Stimulated activated CD4-positive, alpha-beta T cell treated with anti-CD3 and anti-CD28 coated beads, Interleukin-15, amount 100 ng/mL, for 24 hours (primary cell): ENCODE measurements around the gene PILRA.
"Not testable (repeated sequence)": the region's sequence is repeated elsewhere in the genome, so short reads cannot be mapped to it uniquely, and the experiment has no call there.

Source experiments
- DNase-seq: peaks from one replicate; pipeline ENCODE4 v3.0.0-alpha.2; 2020

PILRA gene

DNA sequence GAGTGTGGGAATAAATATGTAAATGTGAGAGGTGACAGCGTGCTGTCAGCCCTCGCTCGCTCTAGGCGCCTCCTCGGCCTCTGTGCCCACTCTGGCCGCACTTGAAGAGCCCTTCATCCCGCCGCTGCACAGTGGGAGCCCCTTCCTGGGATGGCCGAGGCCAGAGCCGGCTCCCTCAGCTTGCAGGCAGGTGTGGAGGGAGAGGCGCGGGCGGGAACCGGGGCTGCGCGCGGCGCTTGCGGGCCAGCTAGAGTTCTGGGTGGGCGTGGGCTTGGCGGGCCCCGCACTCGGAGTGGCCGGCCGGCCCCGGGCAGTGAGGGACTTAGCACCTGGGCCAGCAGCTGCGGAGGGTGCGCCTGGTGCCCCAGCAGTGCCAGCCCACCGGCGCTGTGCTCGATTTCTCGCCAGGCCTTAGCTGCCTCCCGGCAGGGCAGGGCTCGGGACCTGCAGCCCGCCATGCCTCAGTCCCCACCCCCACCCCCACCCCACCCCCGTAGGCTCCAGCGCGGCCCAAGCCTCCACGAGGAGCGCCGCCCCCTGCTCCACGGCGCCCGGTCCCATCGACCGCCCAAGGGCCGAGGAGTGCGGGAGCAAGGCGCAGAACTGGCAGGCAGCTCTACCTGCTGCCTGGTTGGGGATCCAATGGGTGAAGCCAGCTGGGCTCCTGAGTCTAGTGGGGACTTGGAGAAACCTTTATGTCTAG, 8.4 kb downstream of the PILRA start:
- DNase-seq: not testable (repeated sequence)

DNA sequence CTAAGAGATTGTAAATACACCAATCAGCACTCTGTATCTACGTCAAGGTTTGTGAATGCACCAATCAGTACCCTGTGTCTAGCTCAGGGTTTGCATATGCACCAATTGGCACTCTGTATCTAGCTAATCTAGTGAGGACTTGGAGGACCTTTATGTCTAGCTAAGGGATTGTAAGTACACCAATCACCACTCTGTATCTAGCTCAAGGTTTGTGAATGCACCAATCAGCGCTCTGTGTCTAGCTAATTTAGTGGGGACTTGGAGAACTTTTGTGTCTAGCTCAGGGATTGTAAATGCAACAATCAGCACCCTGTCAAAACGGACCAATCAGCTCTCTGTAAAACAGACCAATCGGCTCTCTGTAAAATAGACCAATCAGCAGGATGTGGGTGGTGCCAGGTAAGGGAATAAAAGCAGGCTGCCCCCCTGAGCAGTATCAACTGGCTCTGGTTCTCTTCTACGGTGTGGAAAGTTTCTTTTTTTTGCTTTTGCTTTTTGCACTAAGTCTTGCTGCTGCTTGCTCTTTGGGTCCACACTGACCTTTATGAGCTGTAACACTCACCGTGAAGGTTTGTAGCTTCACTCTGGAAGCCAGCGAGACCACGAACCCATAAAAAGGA, 9.1 kb downstream of the PILRA start:
- DNase-seq: not testable (repeated sequence)

DNA sequence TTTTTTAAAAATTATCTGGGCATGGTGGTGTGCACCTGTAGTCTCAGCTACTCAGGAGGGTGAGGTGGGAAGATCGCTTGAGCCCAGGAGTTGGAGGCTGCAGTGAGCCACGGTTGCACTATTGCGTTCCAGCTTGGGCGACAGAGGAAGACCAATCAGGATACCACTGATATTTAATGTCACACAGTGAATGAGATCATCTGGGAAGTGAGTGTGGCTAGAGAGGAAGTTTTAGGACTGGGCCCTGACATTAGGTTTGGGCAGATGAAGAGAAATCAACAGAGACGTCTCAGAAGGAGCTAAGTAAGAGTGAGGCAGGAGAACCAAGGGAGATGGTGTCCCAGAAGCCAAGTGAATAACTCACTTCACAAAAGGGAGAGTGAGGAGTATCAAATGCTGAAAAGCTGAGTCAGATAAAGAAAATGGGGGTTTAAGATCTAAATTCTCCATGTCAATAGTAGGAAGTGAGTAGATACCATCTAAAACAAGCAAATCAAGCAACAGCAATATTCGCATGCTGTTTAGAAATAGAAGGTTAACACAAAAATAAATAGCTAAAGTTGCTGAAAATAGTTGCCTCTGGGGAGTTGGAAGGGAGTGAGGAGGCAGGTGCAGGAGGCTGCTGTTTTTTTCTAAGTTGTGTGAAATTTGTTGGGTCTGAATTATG, 11.5 kb downstream of the PILRA start:
- no peak for DNase-seq

DNA sequence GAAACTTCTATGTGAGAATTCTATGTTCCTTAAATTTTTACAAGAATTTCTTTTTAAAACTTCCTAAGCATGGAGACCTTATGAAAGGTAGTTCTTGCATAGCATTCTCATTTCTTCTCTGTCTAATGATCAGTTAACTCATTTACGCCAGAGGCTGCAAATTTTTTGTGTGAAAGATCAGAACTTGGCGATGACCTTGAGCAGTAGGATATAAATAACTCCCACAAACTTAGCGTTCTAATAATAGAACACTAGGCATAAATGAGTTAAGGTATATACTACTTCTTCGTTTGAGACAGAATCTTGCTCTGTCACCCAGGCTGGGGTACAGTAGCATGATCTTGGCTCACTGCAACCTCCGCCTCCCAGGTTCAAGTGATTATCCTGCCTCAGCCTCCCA, 13.7 kb downstream of the PILRA start:
- no peak for DNase-seq

DNA sequence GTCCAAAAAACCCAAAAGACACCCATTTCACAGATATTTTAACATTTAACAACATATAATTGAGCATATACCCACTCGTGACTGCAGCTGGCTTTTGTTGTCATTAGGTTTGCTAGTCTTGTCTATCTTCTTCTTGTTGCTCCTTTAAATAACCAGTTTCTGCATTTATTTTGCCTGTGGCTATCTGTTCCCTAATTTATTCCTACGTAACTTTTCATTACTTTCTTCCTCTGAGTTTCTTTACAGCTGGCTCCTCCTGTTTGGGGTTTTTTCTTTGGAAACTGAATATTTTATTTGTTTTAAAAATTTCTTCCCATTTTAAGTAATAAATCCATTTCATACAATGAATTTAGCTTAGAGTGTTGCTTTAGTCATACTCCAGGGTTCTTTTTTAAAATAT, 14.4 kb downstream of the PILRA start:
- DNase-seq: no peak

DNA sequence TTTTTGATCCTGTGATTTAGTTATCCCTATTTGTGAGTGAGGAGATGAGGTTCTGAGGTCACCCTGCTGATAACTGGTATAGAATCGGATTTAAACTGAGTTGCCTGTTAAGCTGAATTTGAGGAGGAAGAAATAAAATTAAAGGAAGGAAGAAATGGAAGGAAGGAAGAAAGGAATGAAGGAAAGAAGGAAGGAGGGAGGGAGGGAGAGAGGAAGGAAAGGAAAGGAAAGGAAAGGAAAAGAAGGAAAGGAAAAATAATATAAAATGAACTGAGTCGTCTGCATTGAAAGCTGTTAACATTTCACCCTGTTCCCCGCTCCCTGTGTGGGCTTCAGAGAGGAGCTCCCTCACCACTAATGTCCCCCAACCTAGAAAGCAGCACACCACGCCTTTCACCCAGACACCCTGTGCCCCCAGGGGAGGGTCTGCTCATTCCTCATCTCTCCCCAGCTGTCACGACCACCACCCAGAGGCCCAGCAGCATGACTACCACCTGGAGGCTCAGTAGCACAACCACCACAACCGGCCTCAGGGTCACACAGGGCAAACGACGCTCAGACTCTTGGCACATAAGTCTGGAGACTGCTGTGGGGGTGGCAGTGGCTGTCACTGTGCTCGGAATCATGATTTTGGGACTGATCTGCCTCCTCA, 16.3 kb downstream of the PILRA start:
- DNase-seq: no peak

DNA sequence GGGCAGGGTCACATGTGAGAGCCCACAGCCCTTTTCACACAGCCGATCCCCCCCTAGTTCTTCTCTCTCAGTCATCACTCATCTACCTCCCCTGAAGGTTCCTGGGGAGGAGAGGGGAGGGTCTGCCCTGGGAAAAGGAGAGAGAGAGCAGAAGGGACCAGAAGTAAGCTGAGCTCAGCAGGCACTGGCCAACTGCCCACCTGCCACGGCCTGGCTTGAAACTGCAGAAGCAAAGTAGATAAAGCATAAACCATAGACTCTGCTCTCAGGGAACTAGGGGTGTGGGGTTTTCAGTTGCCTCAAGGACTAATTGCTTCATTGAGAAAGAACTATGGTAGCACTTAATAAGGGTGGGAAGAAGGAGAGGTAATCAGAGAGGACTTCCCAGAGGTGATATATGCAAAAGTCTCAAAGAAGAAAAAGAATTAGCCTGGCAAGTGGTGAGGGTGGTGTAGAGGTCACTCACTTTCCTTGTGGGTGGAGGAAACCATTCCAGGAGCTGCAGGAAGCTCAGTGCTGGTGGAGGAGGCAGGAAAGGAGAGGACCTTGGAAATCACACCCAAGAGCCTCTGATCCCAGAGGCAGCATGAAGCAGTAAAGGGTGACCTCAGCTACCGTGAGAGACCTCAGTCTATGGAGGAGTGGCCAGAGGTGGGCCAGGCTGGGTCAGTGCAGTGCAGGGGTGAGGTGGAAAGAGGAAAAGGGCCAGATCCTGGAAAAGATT, 17.2 kb downstream of the PILRA start:
- DNase-seq: no peak

DNA sequence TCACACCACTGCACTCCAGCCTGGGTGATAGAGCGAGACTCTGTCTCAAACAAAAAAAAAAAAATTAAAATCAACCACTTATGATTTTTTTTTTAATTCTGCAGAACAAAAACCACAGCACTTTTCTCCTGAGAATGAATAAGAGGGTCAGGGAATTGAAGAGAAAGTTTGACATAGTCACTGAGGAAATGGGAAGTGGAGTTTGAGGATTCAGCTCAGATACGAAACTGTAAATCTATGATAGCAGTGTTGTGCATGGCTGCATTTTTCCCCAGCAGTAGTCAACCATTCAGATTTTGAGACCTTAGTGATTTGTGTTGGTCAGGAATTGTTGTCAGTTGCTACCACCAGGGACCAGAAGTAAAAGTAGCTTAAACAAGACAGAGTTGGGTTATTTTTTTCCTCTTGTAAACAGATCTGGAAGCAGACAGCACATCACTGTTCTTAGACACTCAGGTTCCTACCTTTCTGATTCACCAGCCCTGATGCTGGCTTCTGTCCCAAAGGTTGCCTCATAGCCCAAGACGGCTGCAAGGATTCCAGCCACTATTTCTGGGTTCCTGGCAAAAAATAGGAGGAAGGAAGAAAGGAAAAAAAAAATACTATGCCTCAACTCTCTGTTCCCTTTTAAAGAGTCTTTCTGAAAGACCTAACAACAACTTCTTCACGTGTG, 20.1 kb downstream of the PILRA start:
- DNase-seq: no peak

DNA sequence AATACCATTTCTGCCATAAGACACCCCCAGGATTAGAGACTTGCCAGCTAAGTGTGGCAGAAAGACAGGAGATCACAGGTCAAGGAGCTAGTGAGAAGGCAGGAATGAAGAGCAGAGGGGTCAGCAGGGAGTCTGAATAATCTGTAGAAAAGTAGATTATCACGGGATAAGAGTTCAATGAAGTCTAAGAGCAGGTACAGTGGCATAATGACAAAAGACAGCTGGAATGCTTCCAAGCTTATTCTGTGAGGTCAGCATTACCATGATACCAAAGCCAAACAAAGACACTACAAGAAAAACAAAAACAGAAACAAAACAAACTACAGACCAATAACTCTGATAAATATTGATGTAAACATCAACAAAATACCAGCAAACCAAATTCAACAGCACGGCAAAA, 20.8 kb downstream of the PILRA start:
- no peak for DNase-seq

DNA sequence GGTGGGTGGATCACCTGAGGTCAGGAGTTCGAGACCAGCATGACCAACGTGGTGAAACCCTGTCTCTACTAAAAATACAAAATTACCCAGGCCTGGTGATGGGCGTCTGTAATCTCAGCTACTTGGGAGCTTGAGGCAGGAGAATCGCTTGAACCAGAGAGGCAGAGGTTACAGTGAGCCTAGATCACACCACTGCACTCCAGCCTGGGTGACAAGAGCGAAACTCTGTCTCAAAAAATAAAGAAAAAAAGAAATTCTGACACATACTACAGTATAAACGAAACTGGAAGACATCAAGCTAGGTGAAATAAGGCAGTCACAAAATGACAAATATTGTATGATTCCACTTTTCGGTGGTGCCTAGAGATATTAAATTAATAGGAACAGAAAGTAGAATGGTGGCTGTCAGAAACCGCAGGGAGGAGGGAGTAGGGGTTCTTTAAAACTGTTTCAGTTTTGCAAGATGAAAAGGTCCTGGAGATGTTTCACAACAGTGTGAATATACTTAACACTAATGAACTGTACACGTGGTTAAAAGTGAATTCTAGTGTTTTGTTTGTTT, 23.2 kb downstream of the PILRA start:
- peak; percentile 73 for DNase-seq

DNA sequence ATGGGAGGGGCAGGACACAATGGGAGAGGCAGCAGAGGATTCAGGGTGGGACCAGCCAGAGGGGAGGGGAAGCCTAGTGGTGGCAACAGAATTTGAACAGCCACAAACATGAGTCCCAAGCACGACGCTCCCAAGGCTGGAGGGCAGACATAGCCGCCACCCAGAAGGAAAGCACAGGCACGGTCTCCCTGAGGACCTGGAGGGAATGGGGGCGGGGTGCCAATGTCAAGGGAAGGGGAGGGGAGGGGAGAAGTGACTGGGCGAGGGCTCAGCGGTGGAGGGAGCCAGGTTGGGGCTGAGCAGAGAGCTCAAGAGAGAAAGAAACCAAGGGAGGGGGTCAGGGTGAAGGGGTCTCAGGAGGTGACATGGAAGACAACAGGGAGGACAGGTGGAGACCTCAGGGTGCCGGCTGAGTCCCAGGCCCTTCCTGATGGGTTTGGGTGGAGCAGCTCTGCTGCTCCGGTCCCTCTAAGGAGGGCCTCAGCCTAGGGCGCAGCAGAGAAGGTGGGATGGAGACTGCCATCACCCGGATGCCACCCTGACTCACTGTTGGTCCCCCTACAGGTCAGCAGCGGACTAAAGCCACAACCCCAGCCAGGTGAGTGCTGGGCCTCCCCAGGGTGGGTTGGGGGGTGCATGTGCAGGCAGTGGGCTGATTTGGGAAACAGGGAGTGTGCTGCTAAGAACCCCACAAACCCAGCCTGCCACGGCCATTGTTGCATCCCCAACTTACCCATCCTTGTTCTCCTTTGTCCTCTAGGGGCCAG, 24.2 kb downstream of the PILRA start:
- DNase-seq: peak; percentile 12

DNA sequence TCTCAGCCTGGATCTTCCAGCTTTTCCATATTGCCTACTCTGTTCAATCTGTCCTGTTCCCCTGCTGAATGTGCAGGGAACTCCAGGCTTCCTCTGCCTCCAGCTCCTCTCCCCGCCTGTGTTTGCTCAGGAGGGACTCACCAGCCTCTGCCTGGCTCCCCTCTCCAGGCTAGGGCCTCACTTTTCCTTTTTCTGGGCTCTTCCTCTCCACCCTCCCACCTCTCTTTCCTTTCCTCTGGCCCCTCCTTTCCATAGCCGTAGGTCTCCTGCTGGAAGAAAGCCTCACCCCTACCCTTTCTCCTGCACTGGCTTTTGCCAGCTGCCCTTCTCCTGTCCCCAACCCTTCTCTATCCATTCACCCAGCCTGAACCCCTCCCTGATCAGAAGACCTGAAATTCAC, 25.0 kb downstream of the PILRA start:
- DNase-seq: no peak

DNA sequence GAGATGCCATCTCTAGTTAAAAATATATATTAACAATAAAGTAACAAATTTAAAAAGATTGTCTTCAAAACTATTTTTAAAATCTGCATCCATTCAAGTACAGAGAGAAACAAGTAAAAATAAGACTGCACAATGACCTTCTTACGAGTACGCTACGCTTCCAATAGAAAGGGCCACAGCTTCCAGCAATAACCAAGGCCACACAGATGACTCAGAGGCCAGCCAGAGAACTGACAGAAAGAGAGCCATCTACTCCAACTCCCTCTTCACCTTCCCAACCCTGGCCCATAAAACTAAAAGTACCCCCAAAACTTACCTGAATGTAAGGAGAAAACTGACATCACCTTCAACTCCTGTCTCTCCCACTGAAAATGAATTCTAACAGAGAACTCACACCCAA, 26.8 kb downstream of the PILRA start:
- DNase-seq: no peak

DNA sequence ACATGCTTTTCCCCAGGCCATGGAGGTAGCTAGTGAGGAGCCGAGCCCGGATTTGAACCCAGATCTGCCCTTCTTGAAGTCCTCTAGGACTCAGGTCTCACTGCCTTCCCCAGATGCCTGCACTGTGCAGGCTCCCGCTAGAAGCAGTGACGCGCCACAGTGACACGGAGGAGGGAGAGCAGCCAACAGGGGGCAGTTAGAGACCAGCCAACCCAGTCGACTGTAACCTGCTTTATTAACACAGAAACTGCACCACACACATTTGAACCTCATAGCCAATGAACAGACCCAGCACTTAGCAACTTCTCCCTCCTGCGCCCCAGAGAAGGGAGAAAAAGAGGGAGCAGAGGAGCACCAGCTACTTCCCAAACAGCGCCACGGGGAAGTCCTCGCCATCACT, 27.4 kb downstream of the PILRA start:
- DNase-seq: peak; percentile 8

DNA sequence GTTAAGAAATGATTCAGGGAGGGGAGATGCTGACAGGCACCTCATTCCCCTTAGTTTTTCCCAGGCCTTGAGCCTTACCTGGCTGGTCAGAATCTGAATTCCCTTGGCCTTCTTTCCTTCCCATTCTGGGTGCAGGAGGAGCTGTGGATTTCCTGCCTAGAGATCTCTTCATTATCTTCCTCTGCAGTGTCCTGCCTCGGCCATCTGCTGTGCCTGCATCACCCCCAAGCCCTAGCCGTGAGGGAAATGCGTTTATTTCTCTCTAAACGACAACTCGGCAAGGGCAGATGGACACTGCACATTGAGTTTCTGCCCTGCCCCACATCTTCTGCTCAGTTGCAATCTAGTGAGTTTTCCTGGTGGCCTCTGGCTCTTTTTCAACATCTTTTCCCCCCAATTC, 28.5 kb downstream of the PILRA start:
- no peak for DNase-seq

DNA sequence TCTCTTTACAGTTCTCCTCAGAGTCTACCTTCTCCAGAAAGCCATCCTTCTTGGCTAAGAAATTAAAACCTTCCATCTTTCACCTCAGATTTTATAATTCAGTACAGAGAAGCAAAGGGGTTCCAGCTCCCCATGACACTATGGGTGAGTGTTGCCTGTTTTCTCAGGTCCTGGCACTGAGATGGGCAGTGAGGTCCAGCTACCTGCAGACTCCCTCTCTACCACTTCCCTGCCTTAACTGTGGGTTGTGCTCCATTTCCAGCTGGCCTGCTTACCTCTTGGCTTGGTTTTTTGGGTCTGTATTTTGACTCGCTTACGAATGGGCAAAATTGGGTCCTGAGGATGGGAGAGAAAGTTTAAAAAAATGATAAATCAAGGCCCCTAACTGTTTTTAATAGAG, 29.0 kb downstream of the PILRA start:
- DNase-seq: no peak

DNA sequence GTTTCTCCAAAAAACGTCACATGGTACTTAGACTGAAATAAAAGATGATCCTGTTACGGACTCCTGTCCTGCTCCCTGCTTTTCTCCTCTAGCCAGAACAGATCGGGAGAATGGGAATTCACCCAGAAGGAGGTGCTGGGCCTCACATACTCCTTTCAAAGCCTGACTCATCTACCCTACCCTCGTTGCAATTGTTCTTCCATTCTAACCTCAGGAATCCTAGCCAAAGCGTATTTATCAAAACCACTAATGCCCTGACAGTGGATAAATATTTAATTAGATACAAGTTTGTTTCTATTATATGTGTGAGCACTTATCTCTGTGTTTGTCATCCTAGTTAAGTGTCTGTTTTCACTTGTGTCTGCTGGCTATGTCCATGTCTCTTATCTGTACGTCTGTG, 33.5 kb downstream of the PILRA start:
- no peak for DNase-seq

DNA sequence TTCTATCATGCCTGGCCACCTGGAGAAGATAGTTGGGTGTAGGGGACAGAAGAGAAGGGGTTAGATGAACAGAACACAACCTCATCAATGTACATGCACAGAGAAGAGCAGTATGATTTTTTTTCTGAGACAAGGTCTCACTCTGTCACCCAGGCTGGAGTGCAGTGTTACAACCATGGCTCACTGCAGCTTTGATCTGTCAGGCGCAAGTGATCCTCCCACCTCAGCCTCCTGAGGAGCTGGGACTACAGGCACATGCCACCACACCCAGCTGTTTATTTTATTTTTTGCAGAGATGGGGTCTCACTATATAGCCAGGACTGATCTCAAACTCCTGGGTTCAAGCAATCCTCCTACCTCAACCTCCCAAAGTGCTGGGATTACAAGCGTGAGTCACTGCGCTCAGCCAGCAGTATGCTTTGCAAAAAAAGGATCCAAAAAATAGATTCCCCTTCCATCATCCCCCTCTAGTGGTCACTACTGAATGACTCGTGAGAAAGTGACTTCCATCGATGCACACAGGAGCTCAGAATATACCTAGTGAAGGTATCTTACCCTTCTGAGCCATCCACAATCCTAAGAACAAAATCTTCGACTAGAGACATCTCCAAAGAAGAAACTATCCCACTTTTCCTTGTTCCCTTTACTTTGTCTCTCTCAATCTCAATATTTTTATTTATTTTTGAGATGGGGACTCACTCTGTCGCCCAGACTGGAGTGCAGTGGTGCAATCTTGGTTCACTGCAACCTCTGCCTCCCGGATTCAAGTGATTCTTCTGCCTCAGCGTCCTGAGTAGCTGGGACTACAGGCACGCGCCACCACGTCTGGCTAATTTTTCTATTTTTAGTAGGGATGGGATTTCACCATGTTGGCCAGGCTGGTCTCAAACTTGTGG, 34.2 kb downstream of the PILRA start:
- DNase-seq: peak; percentile 46

DNA sequence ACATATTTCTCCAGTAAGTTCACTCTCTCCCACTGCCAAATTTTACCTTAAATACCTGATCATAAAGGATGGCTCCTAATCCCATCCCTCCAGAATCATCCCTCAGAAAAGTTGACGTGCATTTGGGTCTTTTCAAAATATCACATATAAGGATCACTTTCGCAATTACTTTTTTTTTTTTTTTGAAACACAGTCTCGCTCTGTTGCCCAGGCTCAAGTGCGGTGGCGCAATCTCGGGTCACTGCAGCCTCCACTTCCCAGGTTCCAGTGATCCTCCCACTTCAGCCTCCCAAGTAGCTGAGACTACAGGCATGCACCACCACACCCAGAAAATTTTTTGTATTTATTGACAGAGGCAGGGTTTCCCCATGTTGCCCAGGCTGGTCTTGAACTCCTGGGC, 37.8 kb downstream of the PILRA start:
- no peak for DNase-seq

DNA sequence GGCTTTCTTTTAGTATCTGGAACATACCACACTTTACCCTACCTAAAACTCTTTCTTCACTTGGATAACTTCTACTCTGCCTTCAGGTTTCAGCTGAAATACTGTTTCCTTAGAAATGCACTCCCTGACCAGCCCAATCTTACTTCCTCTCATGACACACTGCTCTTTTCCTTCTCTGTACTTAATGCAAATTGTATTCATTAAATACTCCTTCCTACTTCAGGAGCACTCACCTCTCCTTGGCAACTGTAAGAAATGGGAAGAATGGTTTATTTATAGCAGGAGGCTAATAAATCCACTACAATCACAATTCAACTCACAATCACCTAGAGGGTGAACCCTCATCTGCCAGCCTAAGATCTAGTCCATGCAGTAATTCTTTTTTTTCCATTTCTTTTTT, 40.1 kb downstream of the PILRA start:
- no peak for DNase-seq
